Measurements from ENCODE around the gene SCFD2. TPM values are rescaled to one million over a fixed set of nuclear protein-coding genes. Genes with fewer than 3 reads are reported as not detected.
"Not testable (repeated sequence)": the region's sequence is repeated elsewhere in the genome, so short reads cannot be mapped to it uniquely, and the experiment has no call there.

Gene SCFD2
- total RNA-seq, 2 donors from 2014 or later: 20.3 to 27.4 TPM

DNA sequence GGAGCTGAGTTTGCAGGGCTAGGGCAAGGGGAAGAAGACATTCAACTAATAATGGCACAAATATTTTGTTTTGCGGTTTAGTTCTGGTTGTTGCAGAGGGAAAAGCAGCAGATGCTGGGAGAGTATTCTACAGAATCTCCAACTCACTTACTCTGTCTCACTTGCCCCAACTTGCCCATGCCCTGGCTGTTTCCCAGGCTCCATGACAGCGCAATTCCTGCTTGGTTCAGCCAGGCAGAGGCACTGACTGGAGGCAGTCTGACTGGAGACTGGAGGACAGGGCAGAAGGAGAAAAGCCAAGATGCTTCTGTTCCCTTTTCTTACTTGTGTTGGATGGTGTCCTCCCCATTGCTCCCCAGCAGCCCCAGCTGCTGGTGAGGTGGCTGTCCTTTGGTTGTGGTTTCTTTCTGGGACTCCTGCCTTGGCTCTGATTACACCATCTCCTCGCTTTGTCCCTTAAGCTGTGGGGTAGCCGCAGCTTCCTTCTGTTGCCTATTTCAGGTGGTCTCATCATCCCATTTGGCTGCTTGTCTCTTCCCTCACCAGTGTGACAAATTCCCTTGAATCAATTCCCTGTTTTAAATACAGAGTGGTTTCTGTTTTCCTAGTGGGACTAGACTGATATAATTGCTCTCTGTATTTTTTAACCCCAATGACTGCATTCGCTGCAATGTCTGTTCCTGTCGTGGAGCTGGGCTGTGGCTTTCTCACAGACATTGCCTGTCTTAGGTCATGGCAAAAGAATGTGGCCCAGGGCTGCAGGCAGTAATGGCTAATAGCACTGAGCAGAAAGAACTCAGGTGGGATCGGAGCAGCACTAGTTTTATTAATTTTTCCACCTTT is 527.9 kb downstream of the SCFD2 start:
- ATAC-seq (ENCODE audit: insufficient number of reproducible peaks, low FRiP score, low read depth): no peak
- H3K36me3 ChIP-seq: no peaks in the 10 kb centered on the region

DNA sequence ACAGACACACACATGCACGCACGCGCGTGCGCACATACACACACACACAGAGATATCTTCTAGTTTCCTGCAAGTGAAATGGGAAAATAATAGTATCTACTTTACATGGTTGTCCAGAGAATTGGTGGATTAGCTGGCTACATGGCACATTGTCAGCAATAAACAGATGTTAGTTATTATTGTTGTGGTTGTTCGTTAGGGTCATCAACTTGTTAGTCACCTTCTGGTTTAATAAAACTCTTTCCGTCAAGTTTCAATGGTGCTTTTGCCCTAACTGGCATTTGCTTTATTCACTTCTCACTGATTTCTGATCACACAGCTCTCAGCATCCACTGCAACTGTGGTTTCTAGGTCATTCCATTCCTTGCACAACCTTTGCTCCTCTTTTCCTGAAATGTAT is 529.2 kb downstream of the SCFD2 start:
- DNase-seq (ENCODE audit: low spot score): no peak
- Histone ChIP-seq H3K36me3 (no peaks in the 10 kb centered on the region), H3K27me3 (replicated peaks; ENCODE audit: insufficient read depth) (no peaks in the 10 kb centered on the region), H3K9me3 (no peaks in the 10 kb centered on the region), H3K4me1 (ENCODE audit: control insufficient read depth in 1 of 2, low read depth in 2 of 2) (peaks cover 0 to 2% of the 10 kb centered on the region in 2 donors), H3K27ac (no peak overlapping the region), H3K4me3 (no peak overlapping the region)
- TF ChIP-seq, protein P1, sequence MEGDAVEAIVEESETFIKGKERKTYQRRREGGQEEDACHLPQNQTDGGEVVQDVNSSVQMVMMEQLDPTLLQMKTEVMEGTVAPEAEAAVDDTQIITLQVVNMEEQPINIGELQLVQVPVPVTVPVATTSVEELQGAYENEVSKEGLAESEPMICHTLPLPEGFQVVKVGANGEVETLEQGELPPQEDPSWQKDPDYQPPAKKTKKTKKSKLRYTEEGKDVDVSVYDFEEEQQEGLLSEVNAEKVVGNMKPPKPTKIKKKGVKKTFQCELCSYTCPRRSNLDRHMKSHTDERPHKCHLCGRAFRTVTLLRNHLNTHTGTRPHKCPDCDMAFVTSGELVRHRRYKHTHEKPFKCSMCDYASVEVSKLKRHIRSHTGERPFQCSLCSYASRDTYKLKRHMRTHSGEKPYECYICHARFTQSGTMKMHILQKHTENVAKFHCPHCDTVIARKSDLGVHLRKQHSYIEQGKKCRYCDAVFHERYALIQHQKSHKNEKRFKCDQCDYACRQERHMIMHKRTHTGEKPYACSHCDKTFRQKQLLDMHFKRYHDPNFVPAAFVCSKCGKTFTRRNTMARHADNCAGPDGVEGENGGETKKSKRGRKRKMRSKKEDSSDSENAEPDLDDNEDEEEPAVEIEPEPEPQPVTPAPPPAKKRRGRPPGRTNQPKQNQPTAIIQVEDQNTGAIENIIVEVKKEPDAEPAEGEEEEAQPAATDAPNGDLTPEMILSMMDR (IDR thresholded peaks at IDR 0.05): no peak
- no peak for ATAC-seq (ENCODE audit: insufficient number of reproducible peaks, low FRiP score, low read depth)

More for the DNA sequence above, 527.9 kb downstream of the SCFD2 start:
- no peak overlapping the region for H3K4me3 ChIP-seq
- H3K27me3 ChIP-seq (replicated peaks; ENCODE audit: insufficient read depth): no peaks in the 10 kb centered on the region
- no peak overlapping the region for H3K27ac ChIP-seq
- TF ChIP-seq, protein P1 (IDR thresholded peaks at IDR 0.05): no peak
- peaks cover 0 to 8% of the 10 kb centered on the region in 2 donors for H3K4me1 ChIP-seq (ENCODE audit: control insufficient read depth in 1 of 2, low read depth in 2 of 2)
- H3K9me3 ChIP-seq: no peaks in the 10 kb centered on the region
- DNase-seq (ENCODE audit: low spot score): no peak

DNA sequence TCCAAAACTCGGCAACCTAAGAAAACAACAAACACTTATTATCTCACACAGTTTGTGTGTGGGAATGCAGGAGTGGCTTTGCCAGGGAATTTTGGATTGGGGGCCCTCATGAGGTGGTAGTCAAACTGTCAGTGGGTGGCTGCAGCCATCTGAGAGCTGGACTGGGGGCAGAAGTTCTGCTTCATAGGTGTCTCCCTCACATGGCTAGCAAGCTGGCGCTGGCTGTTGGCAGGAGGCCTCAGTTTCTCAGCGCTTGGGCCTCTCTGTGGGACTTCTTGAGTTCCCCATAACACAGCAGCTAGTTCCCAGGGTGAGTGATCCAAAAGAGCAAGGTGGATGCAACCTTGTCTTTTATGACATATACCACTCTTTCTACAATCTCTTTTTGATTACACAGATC is 529.7 kb downstream of the SCFD2 start:
- no peak overlapping the region for H3K4me3 ChIP-seq
- H3K4me1 ChIP-seq (ENCODE audit: control insufficient read depth in 1 of 2, low read depth in 2 of 2): no peaks in the 10 kb centered on the region
- ATAC-seq (ENCODE audit: insufficient number of reproducible peaks, low FRiP score, low read depth): no peak
- no peaks in the 10 kb centered on the region for H3K9me3 ChIP-seq
- no peaks in the 10 kb centered on the region for H3K36me3 ChIP-seq
- H3K27me3 ChIP-seq (replicated peaks; ENCODE audit: insufficient read depth): no peaks in the 10 kb centered on the region
- TF ChIP-seq, protein P1 (IDR thresholded peaks at IDR 0.05): no peak
- DNase-seq (ENCODE audit: low spot score): no peak
- H3K27ac ChIP-seq: no peak overlapping the region

DNA sequence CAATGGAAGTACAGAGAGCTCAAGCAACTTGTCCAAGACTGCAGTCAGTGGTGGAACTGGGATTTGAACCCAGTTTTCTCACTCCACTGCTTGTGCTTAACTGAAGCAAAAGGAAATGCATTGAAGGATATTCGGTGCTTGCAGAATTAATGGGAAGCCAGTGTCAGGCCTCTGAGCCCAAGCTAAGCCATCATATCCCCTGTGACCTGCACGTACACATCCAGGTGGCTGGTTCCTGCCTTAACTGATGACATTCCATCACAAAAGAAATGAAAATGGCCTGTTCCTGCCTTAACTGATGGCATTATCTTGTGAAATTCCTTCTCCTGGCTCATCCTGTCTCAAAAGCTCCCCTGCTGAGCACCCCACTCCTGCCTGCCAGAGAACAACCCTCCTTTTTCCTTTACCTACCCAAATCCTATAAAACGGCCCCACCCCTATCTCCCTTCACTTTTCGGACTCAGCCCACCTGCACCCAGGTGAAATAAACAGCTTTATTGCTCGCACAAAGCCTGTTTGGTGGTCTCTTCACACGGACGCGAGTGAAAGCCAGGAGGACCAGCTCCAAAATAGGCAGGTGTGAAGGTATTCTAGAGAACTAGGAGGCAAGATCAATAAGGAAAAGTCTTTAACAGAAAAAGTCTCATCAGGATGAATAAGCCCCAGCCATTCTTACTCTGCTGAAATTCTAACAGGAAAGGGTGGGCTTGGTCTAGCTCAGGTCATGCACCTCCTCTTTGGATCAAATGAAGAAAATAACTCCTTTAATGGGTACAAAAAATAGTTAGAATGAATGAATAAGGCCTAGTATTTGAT is 531.0 kb downstream of the SCFD2 start:
- not testable (repeated sequence) for H3K27ac ChIP-seq; ATAC-seq (ENCODE audit: insufficient number of reproducible peaks, low FRiP score, low read depth); H3K4me3 ChIP-seq; H3K4me1 ChIP-seq (ENCODE audit: control insufficient read depth in 1 of 2, low read depth in 2 of 2); H3K36me3 ChIP-seq; H3K9me3 ChIP-seq; DNase-seq (ENCODE audit: low spot score); H3K27me3 ChIP-seq (replicated peaks; ENCODE audit: insufficient read depth)

DNA sequence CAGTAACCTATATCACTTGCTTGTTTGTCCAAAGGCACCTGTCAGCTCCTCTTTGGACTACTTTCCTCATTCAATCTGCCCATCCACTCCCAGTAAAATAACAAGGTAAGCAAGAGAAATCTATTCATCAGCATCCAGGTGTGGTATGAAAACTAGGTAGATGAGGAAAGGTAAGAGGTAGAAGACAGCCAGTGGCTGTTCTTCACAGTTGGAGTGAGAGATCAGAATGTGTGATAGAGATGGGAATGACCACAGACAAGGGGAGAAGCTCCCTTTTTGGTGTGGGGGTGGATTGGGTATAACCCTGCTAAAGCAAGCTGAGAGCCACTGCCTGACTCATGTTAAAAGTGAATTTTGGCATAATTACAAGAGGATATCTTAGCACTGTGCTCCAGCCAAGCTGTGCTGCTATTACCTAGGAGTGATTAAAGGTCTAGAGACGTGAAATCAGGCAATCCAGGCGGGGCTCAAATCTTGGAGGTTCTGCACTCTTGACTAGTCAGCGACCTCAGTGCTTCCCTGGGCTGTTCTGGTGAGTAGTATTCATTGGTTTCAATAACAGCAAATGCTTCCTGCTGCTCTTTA is 531.8 kb downstream of the SCFD2 start:
- H3K27ac ChIP-seq: no peak overlapping the region
- no peaks in the 10 kb centered on the region for H3K4me1 ChIP-seq (ENCODE audit: control insufficient read depth in 1 of 2, low read depth in 2 of 2)
- ATAC-seq (ENCODE audit: insufficient number of reproducible peaks, low FRiP score, low read depth) (no peak), DNase-seq (ENCODE audit: low spot score) (no peak)
- no peaks in the 10 kb centered on the region for H3K27me3 ChIP-seq (replicated peaks; ENCODE audit: insufficient read depth)
- no peak overlapping the region for H3K4me3 ChIP-seq
- H3K9me3 ChIP-seq: no peaks in the 10 kb centered on the region
- H3K36me3 ChIP-seq: no peaks in the 10 kb centered on the region
- TF ChIP-seq, protein P1 (IDR thresholded peaks at IDR 0.05): no peak
